SK-N-MC (cell line): ENCODE measurements around the gene DEFB126.

Experiments used
- DNase-seq: peaks from one replicate; pipeline ENCODE4 v3.0.0-alpha.2; 2011; ENCODE audit warnings: low read depth, low spot score
- H3K27ac ChIP-seq: fragments of 200-600 bp; sonication (generic); 2 replicates; pipeline ENCODE4 v1.5.1; 2016; ENCODE audit warnings: mixed run types
- H3K36me3 ChIP-seq: fragments of 200-600 bp; sonication (generic); 2 replicates; pipeline ENCODE4 v1.6.1; 2017; ENCODE audit warnings: antibody characterized with exemption, low read length, mixed read lengths; ENCODE audit not compliant: insufficient read depth
- H3K4me3 ChIP-seq: fragments of 200-600 bp; sonication (generic); 2 replicates; pipeline ENCODE4 v1.5.1; 2016
- H3K9ac ChIP-seq: fragments of 200-600 bp; sonication (generic); 2 replicates; pipeline ENCODE4 v1.8.0; 2017; ENCODE audit warnings: mixed run types, mixed read lengths; ENCODE audit not compliant: insufficient read length
- H3K9me3 ChIP-seq: fragments of 200-600 bp; sonication (generic); 2 replicates; pipeline ENCODE4 v1.6.1; 2017; ENCODE audit warnings: low read depth, mild to moderate bottlenecking, antibody characterized with exemption, low read length, moderate library complexity, mixed read lengths
- EZH2 ChIP-seq: fragments of 200-600 bp; sonication (generic); IDR thresholded peaks from one replicate; pipeline ENCODE4 v1.6.1; 2017; ENCODE audit warnings: antibody characterized with exemption
- FOXP2 ChIP-seq: optimal IDR thresholded peaks from 2 replicates; pipeline ENCODE3; 2011; ENCODE audit warnings: mild to moderate bottlenecking, moderate library complexity; ENCODE audit not compliant: insufficient read depth; ENCODE audit errors: extremely low read length, control extremely low read depth
- POLR2AphosphoS5 ChIP-seq: IDR thresholded peaks from 2 replicates; pipeline ENCODE4 v1.6.1; 2012; ENCODE audit warnings: mild to moderate bottlenecking, low read depth, low read length, borderline replicate concordance

The DEFB126 gene

DNA sequence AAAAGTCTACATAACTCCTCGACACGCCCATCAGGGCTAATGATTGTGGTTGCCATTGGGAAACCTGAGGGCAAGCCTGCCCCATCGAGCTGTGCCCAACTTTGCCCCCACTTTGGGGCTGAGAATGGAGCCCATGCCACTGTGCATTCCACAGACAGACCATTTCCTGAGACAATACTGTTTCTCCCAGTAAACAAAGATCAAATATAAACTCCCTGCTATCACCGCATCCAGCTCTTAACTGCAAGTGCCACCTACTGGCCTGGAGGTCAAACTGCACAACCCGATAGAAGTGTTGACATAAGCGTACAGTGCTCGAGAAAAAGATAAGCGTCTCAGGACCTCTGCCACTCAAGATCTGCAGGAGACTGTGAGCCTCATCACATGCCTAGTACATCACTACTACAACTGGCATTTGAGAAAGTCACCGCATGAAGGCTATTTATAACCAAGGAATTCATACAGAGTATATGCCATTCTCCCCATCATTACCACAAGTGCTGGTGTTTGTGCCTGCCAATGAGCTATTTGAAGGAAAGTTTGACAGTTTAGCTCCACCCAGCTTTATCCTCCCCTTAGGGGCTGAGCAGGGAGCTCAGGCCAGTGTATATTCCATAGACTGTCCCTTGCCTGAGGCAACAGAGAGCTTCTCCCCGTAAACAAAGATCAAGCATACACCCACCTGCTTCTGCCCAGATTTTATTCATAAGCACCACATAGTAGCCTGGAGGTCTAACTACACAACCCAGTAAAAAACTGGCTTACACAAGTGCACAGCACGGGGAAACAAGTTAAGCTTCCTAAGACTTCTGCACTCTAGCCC, 4.5 kb upstream of the DEFB126 start:
- Histone ChIP-seq H3K9me3 (no peaks in the 10 kb centered on the region), H3K9ac (no peak overlapping the region), H3K27ac (no peak overlapping the region), H3K4me3 (no peak overlapping the region), H3K36me3 (no peaks in the 10 kb centered on the region)
- DNase-seq, result no peak
- no peak for TF ChIP-seq EZH2
- no peak for TF ChIP-seq POLR2AphosphoS5

DNA sequence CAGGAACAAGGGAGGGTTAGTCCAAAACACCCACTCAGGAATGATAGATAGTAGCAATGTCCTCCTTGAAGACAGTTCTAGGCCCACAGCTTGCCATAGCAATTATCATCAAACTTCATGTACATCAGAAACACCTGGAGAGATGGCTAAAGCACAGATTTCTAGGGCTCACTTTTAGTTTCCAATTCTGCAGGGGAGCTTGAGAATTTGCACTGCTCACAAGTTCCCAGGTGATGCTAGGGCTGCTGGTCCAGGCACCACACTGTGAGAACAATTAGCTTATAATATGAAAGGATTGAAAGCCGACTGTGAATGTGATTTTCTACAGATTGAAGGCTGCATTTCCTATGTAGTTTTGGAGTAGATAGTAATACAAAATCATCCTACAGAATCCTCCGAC, 3.5 kb downstream of the DEFB126 start:
- Histone ChIP-seq H3K9ac (no peak overlapping the region), H3K4me3 (no peak overlapping the region), H3K36me3 (no peaks in the 10 kb centered on the region), H3K9me3 (no peaks in the 10 kb centered on the region), H3K27ac (no peak overlapping the region)
- no peak for DNase-seq
- TF ChIP-seq EZH2 (no peak), FOXP2 (no peak), POLR2AphosphoS5 (no peak)

DNA sequence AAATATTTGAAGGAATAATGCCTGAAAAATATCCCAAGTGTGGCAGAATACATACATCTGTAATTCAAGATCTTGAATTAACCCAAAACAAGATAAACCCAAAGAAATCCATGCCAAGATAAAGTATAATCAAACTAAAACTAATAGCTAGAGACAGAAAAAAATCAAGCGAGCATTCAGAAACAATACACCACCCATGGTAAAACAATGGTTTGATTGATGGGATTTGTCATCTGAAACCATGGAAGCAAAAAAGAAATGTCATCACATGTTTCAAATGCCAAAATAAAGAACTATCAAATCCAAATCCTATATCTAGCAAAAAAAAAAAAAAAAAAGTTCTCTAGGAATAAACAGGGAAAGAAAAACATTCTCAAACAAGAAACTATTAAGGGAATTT, 9.7 kb downstream of the DEFB126 start:
- H3K9ac ChIP-seq, result no peak overlapping the region
- no peak for TF ChIP-seq EZH2
- no peak for TF ChIP-seq POLR2AphosphoS5
- no peak for TF ChIP-seq FOXP2
- no peak for DNase-seq
- H3K4me3 ChIP-seq, result no peak overlapping the region
- H3K27ac ChIP-seq, result no peak overlapping the region
- H3K9me3 ChIP-seq, result no peaks in the 10 kb centered on the region
- H3K36me3 ChIP-seq, result no peaks in the 10 kb centered on the region

- Histone ChIP-seq H3K36me3 (no peaks in the 10 kb centered on the region), H3K4me3 (no peak within 1 kb of the TSS), H3K9me3 (no peaks in the 10 kb centered on the region), H3K27ac (no peak within 1 kb of the TSS), H3K9ac (no peak within 1 kb of the TSS)
- DNase-seq, result no peak
- TF ChIP-seq FOXP2 (no peak), EZH2 (no peak), POLR2AphosphoS5 (no peak)
These were observed 14.8 kb downstream of the DEFB126 start, which contains the start of gene DEFB127 for GRCh38 chr20:157154-157553. DEFB127 (plus strand) TSS chr20:157454; CDS start chr20:157545, 91 bp downstream.

DNA sequence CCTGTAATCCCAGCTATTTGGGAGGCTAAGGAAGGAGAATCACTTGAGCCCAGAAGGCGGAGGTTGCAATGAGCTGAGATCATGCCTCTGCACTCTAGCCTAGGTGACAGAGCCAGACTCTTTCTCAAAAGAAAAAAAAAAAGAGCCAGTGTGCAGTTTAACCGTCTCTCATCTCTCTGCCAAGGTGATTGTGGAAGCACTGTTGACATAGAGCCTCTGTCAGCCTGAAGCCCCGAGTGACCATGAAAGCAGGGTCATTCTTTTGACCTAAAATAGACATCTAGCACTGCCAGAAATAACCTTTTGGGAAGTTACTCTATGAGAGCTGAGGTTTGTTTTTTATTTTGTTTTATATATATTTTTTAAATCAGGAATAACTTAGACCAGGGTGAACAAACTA, 22.2 kb downstream of the DEFB126 start:
- no peak for DNase-seq
- H3K9ac ChIP-seq, result no peak overlapping the region
- H3K27ac ChIP-seq, result no peak overlapping the region
- no peaks in the 10 kb centered on the region for H3K36me3 ChIP-seq
- no peaks in the 10 kb centered on the region for H3K9me3 ChIP-seq
- TF ChIP-seq POLR2AphosphoS5, result no peak
- no peak for TF ChIP-seq EZH2
- no peak for TF ChIP-seq FOXP2
- no peak overlapping the region for H3K4me3 ChIP-seq

DNA sequence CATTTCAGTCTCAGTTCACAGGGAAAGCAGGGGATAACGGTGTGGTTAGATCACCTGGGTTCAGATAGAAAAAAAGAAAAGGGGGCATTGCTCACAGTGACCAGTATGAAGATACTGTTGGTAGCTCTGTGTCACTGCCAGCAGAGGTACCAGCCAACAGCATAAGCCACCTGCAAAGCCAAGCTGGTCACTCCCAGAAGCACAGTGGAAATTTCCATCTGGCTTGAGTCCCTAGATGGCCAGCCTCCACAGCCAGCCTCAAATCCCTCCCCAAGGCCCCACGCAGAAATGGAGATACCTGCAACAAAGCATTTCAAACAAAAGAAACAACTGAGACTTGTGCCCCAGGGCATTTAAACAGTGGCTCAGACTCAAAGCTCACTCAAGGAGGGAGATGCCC, 26.5 kb downstream of the DEFB126 start:
- H3K36me3 ChIP-seq, result no peaks in the 10 kb centered on the region
- H3K9me3 ChIP-seq, result no peaks in the 10 kb centered on the region
- H3K27ac ChIP-seq, result no peak overlapping the region
- no peak overlapping the region for H3K4me3 ChIP-seq
- no peak for DNase-seq
- no peak overlapping the region for H3K9ac ChIP-seq
- TF ChIP-seq POLR2AphosphoS5 (no peak), EZH2 (no peak), FOXP2 (no peak)

- Histone ChIP-seq H3K9me3 (peaks cover 4% of the 10 kb centered on the region; the same call in 1 of the 2 replicates), H3K9ac (no peak overlapping the region), H3K36me3 (no peaks in the 10 kb centered on the region), H3K27ac (no peak overlapping the region), H3K4me3 (no peak overlapping the region)
- TF ChIP-seq EZH2, result no peak
- no peak for TF ChIP-seq POLR2AphosphoS5
- TF ChIP-seq FOXP2, result no peak
- no peak for DNase-seq
These were observed 41.9 kb downstream of the DEFB126 start for GRCh38 chr20:184288-184687.

DNA sequence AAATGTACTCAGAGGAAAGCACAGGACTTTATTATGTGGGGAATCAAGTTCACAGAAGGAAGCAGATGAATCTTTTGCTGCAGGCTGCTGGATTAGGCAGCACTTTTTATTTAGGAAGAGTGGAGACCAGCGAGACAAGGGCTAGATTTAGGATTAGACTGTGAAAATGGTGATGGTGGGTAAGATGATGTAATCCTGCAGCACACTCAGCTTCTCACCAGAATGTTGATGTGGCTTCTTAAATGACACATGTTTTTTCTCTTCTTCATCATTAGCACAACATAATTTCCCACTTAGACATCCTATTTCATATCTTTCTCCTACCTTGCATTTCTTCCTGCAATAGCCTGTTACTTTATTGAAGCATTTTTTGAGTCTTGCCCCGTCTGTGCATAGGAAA, 45.3 kb downstream of the DEFB126 start:
- Histone ChIP-seq H3K27ac (no peak overlapping the region), H3K4me3 (no peak overlapping the region), H3K9ac (no peak overlapping the region), H3K9me3 (peaks cover 4% of the 10 kb centered on the region; the same call in 1 of the 2 replicates), H3K36me3 (no peaks in the 10 kb centered on the region)
- TF ChIP-seq EZH2 (no peak), POLR2AphosphoS5 (no peak), FOXP2 (no peak)
- no peak for DNase-seq

- H3K36me3 ChIP-seq, result no peaks in the 10 kb centered on the region
- no peak for DNase-seq
- TF ChIP-seq POLR2AphosphoS5, result no peak
- no peak for TF ChIP-seq FOXP2
- no peak for TF ChIP-seq EZH2
- no peak within 1 kb of the TSS for H3K27ac ChIP-seq
- H3K4me3 ChIP-seq, result no peak within 1 kb of the TSS
- H3K9me3 ChIP-seq, result no peaks in the 10 kb centered on the region; the same call in 1 of the 2 replicates
- no peak within 1 kb of the TSS for H3K9ac ChIP-seq
These were observed 47.2 kb downstream of the DEFB126 start, which contains the start of gene DEFB128 for GRCh38 chr20:189611-190010. DEFB128 (minus strand) TSS chr20:189711; CDS start chr20:189623, 88 bp downstream.
